ENCODE data around the gene GTF3C6. TPM values are rescaled to one million over a fixed set of nuclear protein-coding genes. Genes with fewer than 3 reads are reported as not detected.
A peak's percentile ranks its signal among the peaks of the same experiment; 100 is the strongest.

GTF3C6 gene
- total and polyA plus RNA-seq, 2 experiments from 2014 or later: 63.1 to 106 TPM

- H3K9me2 ChIP-seq (replicated peaks; ENCODE audit: insufficient read depth): no peaks in the 10 kb centered on the region
- H3K36me3 ChIP-seq (replicated peaks; ENCODE audit: insufficient read depth, low read depth): no peaks in the 10 kb centered on the region
- no peaks in the 10 kb centered on the region for H4K20me1 ChIP-seq (ENCODE audit: insufficient read depth, poor library complexity, severe bottlenecking)
- no peak overlapping the region for H3K4me3 ChIP-seq
- 96% methylated on average over 9 of the region's 9 CpGs for WGBS (ENCODE audit: low lambda C conversion rate, missing lambda C conversion rate)
- no peak for DNase-seq (ENCODE audit: low spot score)
- H3K4me2 ChIP-seq: no peak overlapping the region
- no peak overlapping the region for H2AFZ ChIP-seq
- no peak overlapping the region for H3K27ac ChIP-seq
- TF ChIP-seq EZH2phosphoT487 (IDR thresholded peaks at IDR 0.05; ENCODE audit: low read depth, severe bottlenecking, unreplicated experiment) (no peak), CTCF (IDR thresholded peaks at IDR 0.05; ENCODE audit: poor library complexity) (no peak), EZH2 (IDR thresholded peaks at IDR 0.05; ENCODE audit: borderline replicate concordance) (no peak)
- H3K9me3 ChIP-seq (ENCODE audit: low read depth): no peaks in the 10 kb centered on the region
- peaks cover 7% of the 10 kb centered on the region for H3K4me1 ChIP-seq (ENCODE audit: insufficient read depth)
- no peaks in the 10 kb centered on the region for H3K27me3 ChIP-seq
- H3K79me2 ChIP-seq: peaks cover 33% of the 10 kb centered on the region
These were observed 21.1 kb downstream of the GTF3C6 start for GRCh38 chr6:110979565-110980101.

- Histone ChIP-seq H3K36me3 (replicated peaks; ENCODE audit: insufficient read depth, low read depth) (no peaks in the 10 kb centered on the region), H3K4me2 (no peak overlapping the region), H3K4me1 (ENCODE audit: insufficient read depth) (peaks cover 7% of the 10 kb centered on the region), H3K27ac (no peak overlapping the region), H3K9me3 (ENCODE audit: low read depth) (no peaks in the 10 kb centered on the region), H3K27me3 (no peaks in the 10 kb centered on the region), H2AFZ (no peak overlapping the region), H3K9me2 (replicated peaks; ENCODE audit: insufficient read depth) (no peaks in the 10 kb centered on the region), H4K20me1 (ENCODE audit: insufficient read depth, poor library complexity, severe bottlenecking) (no peaks in the 10 kb centered on the region), H3K4me3 (no peak overlapping the region), H3K79me2 (peaks cover 38% of the 10 kb centered on the region)
- WGBS (ENCODE audit: low lambda C conversion rate, missing lambda C conversion rate): 98% methylated on average over 5 of the region's 5 CpGs
- TF ChIP-seq EZH2 (IDR thresholded peaks at IDR 0.05; ENCODE audit: borderline replicate concordance) (no peak), CTCF (IDR thresholded peaks at IDR 0.05; ENCODE audit: poor library complexity) (no peak), EZH2phosphoT487 (IDR thresholded peaks at IDR 0.05; ENCODE audit: low read depth, severe bottlenecking, unreplicated experiment) (no peak)
- no peak for DNase-seq (ENCODE audit: low spot score)
These were observed 21.7 kb downstream of the GTF3C6 start for GRCh38 chr6:110980227-110980626.

GRCh38 chr6:110980648-110981047, 22.1 kb downstream of the GTF3C6 start:
- Histone ChIP-seq H4K20me1 (ENCODE audit: insufficient read depth, poor library complexity, severe bottlenecking) (no peaks in the 10 kb centered on the region), H3K4me2 (peak overlapping the region; percentile 76), H2AFZ (peak overlapping the region; percentile 80), H3K4me1 (ENCODE audit: insufficient read depth) (peaks cover 7% of the 10 kb centered on the region), H3K27ac (no peak overlapping the region), H3K9me3 (ENCODE audit: low read depth) (no peaks in the 10 kb centered on the region), H3K4me3 (peak overlapping the region; percentile 58), H3K36me3 (replicated peaks; ENCODE audit: insufficient read depth, low read depth) (no peaks in the 10 kb centered on the region), H3K27me3 (no peaks in the 10 kb centered on the region), H3K9me2 (replicated peaks; ENCODE audit: insufficient read depth) (no peaks in the 10 kb centered on the region), H3K79me2 (peaks cover 42% of the 10 kb centered on the region)
- DNase-seq (ENCODE audit: low spot score): no peak
- TF ChIP-seq CTCF (IDR thresholded peaks at IDR 0.05; ENCODE audit: poor library complexity) (no peak), EZH2 (IDR thresholded peaks at IDR 0.05; ENCODE audit: borderline replicate concordance) (no peak), EZH2phosphoT487 (IDR thresholded peaks at IDR 0.05; ENCODE audit: low read depth, severe bottlenecking, unreplicated experiment) (no peak)
- WGBS (ENCODE audit: low lambda C conversion rate, missing lambda C conversion rate): 100% methylated on average over 9 of the region's 9 CpGs
